OCI-LY7 (cell line): ENCODE measurements around the gene ZNF837.

Source experiments
- EZH2phosphoT487 ChIP-seq: fragments of 200-600 bp; sonication (generic); IDR thresholded peaks from 2 replicates; pipeline ENCODE4 v1.6.1; 2018; ENCODE audit warnings: low read depth, borderline replicate concordance, mild to moderate bottlenecking, mixed run types, antibody characterized with exemption, low read length, moderate library complexity, mixed read lengths
- TF ChIP-seq, protein P1 (sequence below): fragments of 200-600 bp; sonication (generic); conservative IDR thresholded peaks from 2 replicates; pipeline ENCODE4 v1.5.1; 2014; ENCODE audit warnings: mild to moderate bottlenecking, antibody characterized with exemption, low read length, moderate library complexity, mixed read lengths

DNA sequence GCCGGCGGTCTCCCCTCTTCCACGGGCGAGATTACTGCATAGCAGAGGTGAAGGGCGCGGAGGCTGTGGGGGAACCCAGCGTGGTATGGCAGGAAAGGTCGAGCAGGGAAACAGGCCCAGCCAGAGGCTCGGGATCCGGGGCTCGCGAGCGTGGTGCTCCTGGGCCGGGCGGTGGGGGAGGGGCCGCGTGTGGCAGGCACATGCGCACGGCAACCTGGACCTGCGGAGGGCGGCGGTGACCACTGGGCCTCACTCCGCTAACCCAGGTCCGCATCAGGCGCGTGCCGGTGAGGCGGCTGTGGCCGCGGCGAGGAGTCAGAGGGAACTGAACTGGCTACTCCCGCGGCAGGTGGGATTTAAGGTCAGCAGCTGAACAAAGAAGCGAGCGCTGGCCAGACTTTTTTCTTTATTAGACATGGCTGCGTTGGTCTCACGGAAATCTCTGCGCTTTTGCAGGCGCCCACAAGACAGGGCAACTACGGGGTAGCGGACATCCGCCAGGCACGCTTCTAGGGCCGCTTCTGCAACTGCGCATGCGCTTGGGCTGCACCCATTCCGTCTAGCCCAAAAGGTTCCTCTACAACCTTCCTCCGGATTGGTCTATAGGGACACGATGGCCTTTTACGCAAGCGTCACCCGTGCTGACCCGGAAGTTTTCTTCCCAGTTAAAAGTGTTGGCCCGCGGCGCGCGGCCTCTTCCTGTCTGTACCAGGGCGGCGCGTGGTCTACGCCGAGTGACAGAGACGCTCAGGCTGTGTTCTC, 5.9 kb upstream of the ZNF837 start, which contains the start of gene RPS5:
- TF ChIP-seq, protein P1, sequence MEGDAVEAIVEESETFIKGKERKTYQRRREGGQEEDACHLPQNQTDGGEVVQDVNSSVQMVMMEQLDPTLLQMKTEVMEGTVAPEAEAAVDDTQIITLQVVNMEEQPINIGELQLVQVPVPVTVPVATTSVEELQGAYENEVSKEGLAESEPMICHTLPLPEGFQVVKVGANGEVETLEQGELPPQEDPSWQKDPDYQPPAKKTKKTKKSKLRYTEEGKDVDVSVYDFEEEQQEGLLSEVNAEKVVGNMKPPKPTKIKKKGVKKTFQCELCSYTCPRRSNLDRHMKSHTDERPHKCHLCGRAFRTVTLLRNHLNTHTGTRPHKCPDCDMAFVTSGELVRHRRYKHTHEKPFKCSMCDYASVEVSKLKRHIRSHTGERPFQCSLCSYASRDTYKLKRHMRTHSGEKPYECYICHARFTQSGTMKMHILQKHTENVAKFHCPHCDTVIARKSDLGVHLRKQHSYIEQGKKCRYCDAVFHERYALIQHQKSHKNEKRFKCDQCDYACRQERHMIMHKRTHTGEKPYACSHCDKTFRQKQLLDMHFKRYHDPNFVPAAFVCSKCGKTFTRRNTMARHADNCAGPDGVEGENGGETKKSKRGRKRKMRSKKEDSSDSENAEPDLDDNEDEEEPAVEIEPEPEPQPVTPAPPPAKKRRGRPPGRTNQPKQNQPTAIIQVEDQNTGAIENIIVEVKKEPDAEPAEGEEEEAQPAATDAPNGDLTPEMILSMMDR = no peak
- no peak for TF ChIP-seq EZH2phosphoT487
